CD4-positive, alpha-beta T cell treated with Interferon gamma for 1 hour (primary cell): ENCODE data around the gene CUX1.
"Not testable (repeated sequence)": the region's sequence is repeated elsewhere in the genome, so short reads cannot be mapped to it uniquely, and the experiment has no call there.

Source experiments
- DNase-seq: peaks from one replicate; pipeline ENCODE4 v3.0.0-alpha.2; 2020

Gene CUX1

DNA sequence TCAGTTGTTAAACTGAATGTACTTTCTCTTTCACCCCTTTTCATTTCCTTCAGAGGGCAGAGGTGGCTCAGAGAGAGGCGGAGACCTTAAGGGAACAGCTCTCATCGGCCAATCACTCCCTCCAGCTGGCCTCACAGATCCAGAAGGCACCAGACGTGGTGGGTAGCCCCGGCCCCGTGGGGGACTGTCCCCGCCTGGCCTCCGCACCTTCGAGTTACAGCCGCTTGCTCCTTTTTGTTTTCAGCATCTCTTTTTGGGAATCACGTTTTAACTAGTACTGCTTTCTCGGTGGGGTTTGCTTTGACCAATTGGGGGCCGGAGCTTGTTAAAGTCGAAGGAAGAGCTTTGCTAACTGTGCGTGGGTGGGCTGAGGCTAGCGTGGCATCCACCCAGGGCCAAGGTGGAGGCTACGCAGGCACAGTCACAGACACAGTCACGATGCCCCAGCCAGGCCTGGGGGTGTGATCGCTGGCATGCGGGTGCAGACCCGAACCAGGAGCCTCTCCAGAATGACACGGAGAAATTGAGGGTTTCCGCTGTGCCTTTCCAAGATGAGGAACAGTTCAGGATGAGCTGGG lies 353.1 kb downstream of the CUX1 start:
- DNase-seq, result no peak

DNA sequence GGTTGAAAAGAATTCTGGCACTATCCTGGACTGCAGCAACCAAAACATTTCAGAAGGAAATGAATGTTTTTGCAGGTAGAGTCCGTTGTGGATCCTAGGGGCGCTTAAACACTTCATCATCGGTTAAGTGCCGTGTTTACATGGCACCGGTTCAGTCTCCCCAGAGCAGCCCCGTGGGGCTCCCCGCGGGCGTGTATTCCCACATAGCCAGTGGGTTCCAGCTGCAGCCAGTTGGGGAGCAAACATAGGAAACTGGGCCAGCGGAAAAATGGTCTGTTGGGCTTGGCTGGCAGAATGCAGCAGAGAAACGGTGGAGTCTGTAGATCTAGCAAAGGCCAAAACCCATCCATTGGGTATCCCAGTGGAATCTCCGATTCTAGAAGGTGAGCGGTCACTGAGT lies 356.2 kb downstream of the CUX1 start:
- no peak for DNase-seq

- DNase-seq, result no peak
Observed at GRCh38 chr7:102175423-102176170, 358.2 kb downstream of the CUX1 start.

- no peak for DNase-seq
Observed at GRCh38 chr7:102178410-102178809, 361.0 kb downstream of the CUX1 start.

DNA sequence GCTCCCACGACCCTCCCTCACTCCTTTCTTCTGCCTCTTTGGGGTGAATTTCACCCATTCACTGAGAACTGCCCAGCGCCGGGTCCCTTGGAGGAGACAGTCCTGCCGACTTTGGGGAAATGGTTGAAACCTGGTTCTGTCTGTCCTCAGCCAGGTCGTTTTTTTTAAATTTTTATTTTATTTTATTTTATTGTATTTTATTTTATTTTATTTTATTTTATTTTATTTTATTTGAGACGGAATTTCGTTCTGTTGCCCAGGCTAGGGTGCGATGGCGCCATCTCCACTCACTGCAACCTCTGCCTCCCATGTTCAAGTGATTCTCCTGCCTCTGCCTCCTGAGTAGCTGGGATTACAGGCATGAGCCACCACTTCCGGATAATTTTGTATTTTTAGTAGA lies 363.3 kb downstream of the CUX1 start:
- no peak for DNase-seq

GRCh38 chr7:102181517-102181916 lies 364.1 kb downstream of the CUX1 start:
- no peak for DNase-seq

GRCh38 chr7:102182016-102182415 lies 364.6 kb downstream of the CUX1 start:
- DNase-seq, result no peak

GRCh38 chr7:102183848-102184247 lies 366.4 kb downstream of the CUX1 start:
- not testable (repeated sequence) for DNase-seq

- DNase-seq, result no peak
Observed at GRCh38 chr7:102184303-102184702, 366.9 kb downstream of the CUX1 start.

- no peak for DNase-seq
Observed at GRCh38 chr7:102185796-102186195, 368.4 kb downstream of the CUX1 start.

DNA sequence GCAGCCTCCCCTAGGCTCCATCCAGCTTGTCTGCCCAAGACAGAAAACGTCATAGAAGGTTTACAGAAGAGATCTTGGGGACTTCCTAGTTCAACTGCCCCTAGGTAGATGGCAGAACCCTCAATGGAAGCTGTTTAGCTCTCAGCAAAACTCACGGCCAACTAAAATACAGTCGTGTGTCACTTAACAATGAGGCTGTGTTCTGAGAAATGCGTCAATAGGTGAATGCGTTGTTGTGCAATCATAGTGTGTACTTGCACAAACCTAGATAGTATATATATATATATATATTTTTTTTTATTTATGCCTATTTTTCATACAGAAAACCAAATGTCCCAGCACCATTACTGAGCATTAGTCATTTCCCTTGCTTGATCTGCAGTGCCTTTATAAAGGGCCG lies 368.9 kb downstream of the CUX1 start:
- DNase-seq, result no peak

- no peak for DNase-seq
Observed at GRCh38 chr7:102188746-102189145, 371.3 kb downstream of the CUX1 start.

- DNase-seq, result no peak
Observed at GRCh38 chr7:102189756-102190155, 372.3 kb downstream of the CUX1 start.

GRCh38 chr7:102190776-102191350 lies 373.4 kb downstream of the CUX1 start:
- no peak for DNase-seq

GRCh38 chr7:102191556-102192379 lies 374.3 kb downstream of the CUX1 start:
- no peak for DNase-seq

GRCh38 chr7:102192790-102193189 lies 375.4 kb downstream of the CUX1 start:
- DNase-seq, result no peak

- no peak for DNase-seq
Observed at GRCh38 chr7:102193806-102194205, 376.4 kb downstream of the CUX1 start.

DNA sequence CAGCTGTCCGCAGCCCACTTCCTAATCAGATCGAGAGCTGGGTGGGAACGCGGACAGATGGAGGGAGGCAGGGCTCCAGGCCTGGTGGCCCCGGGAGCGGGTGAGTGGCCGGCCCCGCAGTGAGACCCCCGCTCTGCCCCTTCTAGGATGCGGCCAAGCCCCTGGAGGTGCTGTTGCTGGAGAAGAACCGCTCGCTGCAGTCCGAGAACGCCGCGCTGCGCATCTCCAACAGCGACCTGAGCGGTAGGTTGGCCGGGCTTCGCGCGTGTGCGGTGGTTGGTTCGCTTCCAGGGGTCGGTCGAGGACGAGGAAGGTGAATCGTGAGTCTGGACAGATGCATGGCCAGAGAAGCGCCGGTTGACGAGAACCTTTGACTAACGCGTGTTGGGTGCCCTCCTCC lies 377.9 kb downstream of the CUX1 start:
- DNase-seq, result no peak

- no peak for DNase-seq
Observed at GRCh38 chr7:102196028-102196427, 378.6 kb downstream of the CUX1 start.

GRCh38 chr7:102197161-102197560 lies 379.7 kb downstream of the CUX1 start:
- DNase-seq, result no peak

DNA sequence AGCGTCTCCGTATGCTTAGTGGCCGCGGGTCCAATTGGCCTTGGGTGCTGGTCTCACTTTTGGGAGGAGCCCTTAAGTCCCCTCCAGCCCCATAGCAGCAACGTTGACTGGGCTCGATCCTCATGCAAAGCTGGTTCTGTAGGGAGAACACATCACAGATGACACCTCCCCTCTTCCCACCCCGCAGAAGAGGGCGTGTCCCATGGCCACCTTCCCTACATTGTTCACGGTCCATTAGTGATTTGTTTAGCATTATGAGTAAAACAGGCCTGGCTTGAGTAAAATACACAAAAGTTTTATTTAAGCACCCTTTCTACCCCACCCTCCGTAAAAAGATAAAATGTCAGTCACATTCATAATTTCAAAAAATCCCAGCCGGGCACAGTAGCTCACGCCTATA lies 380.2 kb downstream of the CUX1 start:
- DNase-seq, result no peak

- no peak for DNase-seq
Observed at GRCh38 chr7:102198417-102198956, 381.1 kb downstream of the CUX1 start.

GRCh38 chr7:102201576-102201975 lies 384.1 kb downstream of the CUX1 start:
- no peak for DNase-seq
